Measurements from ENCODE around the gene DPF3.

DNA sequence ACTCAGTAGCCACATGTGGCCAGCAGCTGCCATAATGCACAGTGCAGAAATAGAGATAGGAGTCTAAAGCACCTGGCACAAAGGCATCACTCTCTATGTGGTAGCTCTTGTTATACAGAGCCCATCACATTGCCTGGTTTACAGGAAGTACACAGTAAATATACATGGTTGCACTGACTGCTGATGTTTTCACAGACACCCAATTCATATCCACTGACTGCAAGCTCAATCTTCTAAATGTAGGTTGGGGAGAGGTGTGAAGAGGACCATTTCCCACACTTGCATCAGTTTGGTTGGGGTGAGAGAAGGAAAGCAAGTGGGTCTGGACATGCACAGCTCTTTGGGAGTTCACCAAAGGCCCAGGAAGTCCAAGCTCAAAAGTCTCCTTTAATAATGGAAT, 172.8 kb downstream of the DPF3 start:
- TF ChIP-seq ZNF274 (IDR thresholded peaks at IDR 0.05; ENCODE audit: low read depth, low read length) (no peak), SUZ12 (IDR thresholded peaks at IDR 0.05; ENCODE audit: extremely low read depth, insufficient read depth, insufficient read length) (no peak), YY1 (IDR thresholded peaks at IDR 0.05; ENCODE audit: insufficient read depth, insufficient read length) (no peak)
